Activated CD8-positive, alpha-beta memory T cell treated with anti-CD3 and anti-CD28 coated beads, Interleukin-2, amount 50 U/mL, for 24 hours (primary cell): Measurements from ENCODE around the gene SHOX.
"Not testable (repeated sequence)": the region's sequence is repeated elsewhere in the genome, so short reads cannot be mapped to it uniquely, and the experiment has no call there.

Experiments
- DNase-seq: peaks from one replicate; pipeline ENCODE4 v3.0.0-alpha.2; 2020; ENCODE audit errors: extremely low read depth

SHOX gene

DNA sequence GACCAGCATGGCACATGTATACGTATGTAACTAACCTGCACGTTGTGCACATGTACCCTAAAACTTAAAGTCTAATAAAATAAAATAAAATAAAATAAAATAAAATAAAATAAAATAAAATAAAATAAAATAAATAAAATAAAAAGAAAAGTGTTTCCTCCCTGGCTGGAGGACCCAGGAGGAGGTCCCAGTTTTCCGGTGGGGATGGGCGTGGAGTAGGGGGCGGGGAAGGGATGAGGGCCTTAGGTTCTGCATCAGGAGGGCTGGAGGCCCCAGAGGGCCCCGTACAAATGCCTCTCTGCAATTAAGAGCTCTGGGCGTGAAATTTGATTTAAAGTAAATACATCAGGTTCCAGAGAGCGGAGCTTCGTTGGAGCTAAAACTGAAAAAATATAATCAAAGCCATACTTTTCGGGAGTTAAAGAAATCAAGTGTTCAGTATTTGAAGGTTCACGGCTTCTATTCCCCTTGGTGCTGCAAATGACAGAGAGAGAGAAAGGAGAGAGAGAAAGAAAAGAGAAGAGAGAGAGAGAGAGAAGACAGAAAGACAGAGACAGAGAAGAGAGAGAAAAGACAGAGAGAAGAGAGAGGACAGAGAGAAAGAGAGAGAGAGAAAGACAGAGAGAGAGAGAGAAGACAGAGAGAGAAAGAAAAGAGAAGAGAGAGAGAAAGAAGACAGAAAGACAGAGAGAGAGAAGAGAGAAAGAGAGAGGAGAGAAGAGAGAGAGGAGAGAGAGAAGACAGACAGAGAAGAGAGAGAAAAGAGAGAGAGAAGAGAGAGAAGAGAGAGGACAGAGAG, 8.7 kb upstream of the SHOX start:
- no peak for DNase-seq

DNA sequence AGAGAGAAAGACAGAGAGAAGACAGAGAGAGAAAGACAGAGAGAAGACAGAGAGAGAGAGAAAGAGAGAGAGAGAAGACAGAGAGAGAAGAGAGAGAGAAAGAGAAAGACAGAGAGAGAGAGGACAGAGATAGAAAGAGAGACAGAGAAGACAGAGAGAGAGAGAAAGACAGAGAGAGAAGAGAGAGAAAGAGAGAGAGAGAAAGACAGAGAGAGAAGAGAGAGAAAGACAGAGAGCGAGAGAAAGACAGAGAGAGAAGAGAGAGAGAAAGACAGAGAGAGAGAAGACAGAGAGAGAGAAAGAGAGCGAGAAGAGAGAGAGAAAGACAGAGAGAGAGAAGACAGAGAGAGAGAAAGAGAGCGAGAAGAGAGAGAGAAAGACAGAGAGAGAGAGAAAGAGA, 7.8 kb upstream of the SHOX start:
- DNase-seq: not testable (repeated sequence)

DNA sequence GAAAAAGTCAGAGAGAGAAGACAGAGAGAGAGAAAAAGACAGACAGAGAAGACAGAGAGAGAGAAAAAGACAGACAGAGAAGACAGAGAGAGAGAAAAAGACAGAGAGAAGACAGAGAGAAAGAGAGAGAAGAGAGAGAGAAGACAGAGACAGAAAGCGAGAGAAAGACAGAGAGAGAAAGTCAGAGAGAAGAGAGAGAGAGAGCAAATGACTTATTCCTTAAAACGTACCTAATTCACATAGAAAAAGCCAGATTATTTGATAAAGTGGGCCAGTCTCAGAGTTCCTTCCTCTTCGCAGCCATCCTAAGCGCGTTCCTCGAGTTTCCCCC, 7.4 kb upstream of the SHOX start:
- no peak for DNase-seq

DNA sequence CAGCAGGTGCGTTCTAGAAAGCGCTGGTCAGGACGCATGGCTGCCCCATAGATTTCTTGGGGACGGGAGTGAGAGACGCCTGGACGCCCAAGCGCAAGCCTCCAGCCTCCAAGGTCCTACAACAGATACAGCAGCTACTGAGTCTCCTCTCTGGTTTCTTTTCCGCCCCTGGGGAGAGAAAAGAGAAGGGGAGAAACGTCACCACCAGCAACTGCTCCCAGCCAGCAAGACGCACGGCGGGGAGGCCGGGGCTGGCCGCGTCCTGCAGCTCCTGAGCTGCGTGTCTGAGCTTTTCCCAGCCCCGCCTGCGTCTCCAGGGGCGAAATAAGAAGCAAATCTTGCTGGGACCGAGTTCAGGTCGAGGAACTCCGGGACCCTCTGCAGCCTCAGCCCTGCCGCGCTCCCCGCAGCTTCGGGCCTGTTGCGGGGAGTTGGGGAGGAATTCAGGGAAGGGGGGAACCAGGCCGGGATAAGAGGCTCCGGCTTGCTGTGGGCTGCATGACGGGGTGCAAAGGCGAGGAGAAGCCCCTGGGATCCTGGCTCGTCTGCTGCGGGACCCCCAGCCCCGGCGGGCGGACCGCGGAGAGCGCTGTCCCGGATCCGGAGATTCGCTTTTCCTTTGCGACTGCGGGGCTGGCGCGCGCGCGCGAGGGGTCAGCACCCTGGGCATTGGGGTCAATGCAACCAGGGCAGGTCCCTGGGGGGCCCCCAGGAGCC, 6.8 kb upstream of the SHOX start:
- no peak for DNase-seq

DNA sequence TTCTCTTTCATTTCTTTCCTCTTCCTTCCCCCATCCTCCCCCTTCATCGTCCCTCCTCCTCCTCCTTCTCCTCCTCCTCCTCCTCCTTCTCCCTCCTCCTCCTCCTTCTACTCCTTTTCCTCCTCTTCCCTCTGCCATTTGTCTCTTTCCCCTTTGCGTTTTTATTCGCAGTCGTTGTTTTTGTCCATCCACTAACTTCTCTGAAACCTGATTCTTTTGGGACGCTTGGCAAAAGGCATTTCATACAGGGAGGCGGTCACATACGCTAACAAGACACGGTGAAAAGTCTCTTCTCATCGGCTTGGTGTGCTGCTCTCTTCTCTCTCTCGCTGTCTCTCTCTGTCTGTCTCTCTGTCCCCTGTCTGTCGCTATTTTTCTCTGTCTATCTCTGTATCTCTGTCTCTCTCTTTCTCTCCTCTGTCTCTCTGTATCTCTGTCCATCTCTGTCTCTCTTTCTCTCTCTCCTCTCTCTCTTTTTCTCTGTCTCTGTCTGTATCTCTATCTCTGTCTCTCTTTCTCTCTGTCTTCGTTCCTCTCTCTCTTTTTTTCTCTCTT, 5.4 kb upstream of the SHOX start:
- DNase-seq: no peak

DNA sequence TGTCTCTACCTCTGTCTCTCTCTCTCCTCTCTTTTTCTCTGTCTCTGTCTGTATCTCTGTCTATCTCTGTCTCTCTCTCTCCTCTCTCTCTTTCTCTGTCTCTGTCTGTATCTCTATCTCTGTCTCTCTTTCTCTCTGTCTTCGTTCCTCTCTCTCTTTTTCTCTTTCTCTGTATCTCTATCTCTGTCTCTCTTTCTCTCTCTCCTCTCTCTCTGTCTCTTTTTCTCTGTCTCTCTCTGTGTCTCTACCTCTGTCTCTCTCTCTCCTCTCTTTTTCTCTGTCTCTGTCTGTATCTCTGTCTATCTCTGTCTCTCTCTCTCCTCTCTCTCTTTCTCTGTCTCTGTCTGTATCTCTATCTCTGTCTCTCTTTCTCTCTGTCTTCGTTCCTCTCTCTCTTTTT, 4.5 kb upstream of the SHOX start:
- DNase-seq: not testable (repeated sequence)

DNA sequence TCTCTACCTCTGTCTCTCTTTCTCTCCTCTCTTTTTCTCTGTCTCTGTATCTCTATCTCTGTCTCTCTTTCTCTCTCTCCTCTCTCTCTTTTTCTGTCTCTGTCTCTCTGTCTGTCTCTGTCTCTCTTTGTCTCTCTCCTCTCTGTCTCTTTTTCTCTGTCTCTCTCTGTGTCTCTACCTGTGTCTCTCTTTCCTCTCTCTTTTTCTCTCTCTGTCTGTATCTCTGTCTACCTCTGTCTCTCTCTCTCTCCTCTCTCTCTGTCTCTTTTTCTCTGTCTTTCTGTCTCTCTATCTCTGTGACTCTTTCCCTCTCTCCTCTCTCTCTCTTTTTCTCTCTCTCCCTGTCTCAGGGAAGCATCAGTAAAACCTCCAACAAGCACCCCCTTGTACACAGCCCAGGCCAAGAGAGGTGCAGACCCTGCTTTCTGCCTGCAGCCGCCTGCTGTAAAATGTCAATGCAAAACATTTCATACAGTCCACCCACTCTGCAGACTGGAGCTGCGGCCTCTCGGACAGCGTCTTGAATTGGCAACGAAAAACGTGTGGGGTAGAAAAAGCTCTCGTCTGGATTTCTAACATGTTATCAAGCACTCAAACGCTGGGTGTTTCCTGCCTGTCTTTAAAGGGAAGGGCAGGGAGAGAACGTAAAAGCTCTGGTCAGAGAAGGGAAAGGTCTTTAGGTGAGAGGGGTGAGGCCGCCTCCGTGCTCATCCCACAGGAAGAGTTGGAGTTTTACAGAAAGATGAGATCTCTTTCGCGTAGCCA, 3.7 kb upstream of the SHOX start:
- no peak for DNase-seq

DNA sequence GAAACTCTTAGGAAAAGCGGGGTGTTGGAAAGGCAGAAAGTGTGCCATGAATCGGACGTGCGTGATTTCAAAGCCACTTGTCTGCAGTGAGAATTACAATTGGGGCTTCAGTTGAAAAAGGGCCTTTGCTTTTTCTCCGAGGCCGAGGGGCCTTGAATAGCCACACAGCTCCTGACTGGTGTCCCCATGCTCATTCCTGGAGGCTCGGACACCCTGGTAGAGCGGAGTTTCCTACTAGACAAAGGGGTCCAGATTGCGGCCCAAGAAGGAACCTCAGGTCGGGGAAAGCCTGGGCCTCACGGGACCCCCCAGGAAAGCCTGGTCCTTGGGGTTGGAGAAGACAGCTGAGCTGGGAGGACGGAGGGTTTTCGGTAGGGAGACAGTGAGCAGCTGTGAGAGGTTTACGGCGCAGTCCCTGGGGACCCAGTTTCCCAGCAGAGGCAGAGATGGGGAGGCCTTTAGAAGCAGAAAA, 3.0 kb upstream of the SHOX start:
- DNase-seq: no peak

DNA sequence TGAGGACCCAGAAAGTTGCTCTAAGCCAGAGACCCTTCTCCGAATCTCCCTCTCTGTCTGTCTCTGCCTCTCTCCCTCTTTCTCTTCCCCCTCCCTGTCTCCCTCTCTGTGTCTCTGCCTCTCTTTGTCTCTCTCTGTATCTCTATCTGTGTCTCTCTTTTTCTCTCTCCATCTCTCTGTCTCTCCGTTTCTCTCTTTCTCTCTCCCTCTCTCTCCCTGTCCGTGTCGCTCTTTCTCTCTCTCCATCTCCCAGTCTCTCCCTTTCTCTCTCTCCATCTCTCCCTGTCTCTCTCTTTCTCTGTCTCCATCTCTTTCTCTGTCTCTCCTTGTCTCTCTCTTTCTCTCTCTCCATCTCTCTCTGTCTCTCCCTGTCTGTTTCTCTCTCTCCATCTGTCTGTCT, 2.6 kb upstream of the SHOX start:
- DNase-seq: no peak

DNA sequence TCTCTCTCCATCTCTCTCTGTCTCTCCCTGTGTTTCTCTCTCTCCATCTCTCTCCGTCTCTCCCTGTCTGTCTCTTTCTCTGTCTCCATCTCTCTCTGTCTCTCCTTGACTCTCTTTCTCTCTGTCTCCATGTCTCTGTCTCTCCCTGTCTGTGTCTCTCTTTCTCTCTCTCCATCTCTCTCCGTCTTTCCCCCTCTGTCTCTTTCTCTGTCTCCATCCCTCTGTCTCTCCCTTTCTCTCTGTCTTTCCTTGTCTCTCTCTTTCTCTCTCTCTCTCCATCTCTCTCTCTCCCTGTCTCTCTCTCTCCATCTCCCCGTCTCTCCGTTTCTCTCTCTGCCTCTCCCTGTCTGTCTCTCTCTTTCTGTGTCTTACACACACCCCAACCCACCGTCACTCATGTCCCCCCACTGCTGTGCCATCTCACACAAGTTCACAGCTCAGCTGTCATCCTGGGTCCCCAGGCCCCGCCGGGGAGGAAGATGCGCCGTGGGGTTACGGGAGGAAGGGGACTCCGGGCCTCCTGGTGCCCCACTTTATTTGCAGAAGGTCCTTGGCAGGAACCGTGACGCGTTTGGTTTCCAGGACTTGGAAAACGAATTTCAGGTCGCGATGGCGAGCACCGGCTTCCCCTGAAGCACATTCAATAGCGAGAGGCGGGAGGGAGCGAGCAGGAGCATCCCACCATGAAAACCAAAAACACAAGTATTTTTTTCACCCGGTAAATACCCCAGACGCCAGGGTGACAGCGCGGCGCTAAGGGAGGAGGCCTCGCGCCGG, 1.2 kb upstream of the SHOX start:
- DNase-seq: no peak

DNA sequence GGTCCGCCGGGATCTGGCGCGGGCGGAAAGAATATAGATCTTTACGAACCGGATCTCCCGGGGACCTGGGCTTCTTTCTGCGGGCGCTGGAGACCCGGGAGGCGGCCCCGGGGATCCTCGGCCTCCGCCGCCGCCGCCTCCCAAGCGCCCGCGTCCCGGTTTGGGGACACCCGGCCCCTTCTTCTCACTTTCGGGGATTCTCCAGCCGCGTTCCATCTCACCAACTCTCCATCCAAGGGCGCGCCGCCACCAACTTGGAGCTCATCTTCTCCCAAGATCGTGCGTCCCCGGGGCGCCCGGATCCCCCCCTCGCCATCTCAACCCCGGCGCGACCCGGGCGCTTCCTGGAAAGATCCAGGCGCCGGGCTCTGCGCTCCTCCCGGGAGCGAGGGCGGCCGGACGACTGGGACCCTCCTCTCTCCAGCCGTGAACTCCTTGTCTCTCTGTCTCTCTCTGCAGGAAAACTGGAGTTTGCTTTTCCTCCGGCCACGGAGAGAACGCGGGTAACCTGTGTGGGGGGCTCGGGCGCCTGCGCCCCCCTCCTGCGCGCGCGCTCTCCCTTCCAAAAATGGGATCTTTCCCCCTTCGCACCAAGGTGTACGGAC, 482 bp upstream of the SHOX start:
- DNase-seq: no peak

DNA sequence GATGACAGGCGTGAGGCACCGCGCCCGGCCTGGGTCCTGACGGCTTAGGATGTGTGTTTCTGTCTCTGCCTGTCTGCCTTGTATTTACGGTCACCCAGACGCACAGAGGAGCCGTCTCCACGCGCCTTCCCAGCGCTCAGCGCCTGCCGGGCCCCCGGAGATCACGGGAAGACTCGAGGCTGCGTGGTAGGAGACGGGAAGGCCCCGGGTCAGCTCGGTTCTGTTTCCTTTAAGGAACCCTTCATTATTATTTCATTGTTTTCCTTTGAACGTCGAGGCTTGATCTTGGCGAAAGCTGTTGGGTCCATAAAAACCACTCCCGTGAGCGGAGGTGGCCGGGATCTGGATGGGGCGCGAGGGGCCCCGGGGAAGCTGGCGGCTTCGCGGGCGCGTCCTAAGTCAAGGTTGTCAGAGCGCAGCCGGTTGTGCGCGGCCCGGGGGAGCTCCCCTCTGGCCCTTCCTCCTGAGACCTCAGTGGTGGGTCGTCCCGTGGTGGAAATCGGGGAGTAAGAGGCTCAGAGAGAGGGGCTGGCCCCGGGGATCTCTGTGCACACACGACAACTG, 1.3 kb downstream of the SHOX start:
- DNase-seq: no peak

DNA sequence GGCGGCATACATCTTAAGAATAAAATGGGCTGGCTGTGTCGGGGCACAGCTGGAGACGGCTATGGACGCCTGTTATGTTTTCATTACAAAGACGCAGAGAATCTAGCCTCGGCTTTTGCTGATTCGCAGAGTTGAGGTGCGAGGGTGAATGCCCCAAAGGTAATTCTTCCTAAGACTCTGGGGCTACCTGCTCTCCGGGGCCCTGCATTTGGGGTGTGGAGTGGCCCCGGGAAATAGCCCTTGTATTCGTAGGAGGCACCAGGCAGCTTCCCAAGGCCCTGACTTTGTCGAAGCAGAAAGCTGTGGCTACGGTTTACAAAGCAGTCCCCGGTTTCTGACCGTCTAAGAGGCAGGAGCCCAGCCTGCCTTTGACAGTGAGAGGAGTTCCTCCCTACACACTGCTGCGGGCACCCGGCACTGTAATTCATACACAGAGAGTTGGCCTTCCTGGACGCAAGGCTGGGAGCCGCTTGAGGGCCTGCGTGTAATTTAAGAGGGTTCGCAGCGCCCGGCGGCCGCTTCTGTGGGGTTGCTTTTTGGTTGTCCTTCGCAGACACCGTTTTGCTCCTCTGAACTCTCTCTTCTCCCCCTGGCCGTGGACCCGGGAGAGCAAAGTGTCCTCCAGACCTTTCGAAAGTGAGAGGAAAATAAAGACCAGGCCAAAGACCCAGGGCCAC, 1.9 kb downstream of the SHOX start:
- no peak for DNase-seq

DNA sequence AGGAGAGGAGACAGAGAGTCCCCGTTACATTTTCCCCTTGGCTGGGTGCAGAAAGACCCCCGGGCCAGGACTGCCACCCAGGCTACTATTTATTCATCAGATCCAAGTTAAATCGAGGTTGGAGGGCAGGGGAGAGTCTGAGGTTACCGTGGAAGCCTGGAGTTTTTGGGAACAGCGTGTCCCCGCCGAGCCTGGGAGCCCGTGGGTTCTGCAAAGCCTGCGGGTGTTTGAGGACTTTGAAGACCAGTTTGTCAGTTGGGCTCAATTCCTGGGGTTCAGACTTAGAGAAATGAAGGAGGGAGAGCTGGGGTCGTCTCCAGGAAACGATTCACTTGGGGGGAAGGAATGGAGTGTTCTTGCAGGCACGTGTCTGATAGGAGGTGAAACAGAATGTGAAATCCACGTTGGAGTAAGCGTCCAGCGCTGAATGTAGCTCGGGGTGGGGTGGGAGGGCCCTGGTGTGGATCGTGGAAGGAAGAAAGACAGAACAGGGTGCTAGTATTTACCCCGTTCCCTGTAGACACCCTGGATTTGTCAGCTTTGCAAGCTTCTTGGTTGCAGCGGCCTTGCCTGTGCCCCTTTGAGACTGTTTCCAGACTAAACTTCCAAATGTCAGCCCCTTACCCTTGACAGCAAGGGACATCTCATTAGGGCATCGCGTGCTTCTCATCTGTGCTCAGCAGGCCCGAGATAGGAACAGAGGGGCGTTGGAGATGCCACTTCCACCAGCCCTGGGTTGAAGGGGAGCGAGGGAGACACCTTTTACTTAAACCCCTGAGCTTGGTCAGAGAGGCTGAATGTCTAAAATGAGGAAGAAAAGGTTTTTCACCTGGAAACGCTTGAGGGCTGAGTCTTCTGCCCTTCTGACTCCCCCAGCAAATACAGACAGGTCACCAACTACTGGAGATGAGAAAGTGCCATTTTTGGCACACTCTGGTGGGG, 2.7 kb downstream of the SHOX start:
- DNase-seq: no peak

DNA sequence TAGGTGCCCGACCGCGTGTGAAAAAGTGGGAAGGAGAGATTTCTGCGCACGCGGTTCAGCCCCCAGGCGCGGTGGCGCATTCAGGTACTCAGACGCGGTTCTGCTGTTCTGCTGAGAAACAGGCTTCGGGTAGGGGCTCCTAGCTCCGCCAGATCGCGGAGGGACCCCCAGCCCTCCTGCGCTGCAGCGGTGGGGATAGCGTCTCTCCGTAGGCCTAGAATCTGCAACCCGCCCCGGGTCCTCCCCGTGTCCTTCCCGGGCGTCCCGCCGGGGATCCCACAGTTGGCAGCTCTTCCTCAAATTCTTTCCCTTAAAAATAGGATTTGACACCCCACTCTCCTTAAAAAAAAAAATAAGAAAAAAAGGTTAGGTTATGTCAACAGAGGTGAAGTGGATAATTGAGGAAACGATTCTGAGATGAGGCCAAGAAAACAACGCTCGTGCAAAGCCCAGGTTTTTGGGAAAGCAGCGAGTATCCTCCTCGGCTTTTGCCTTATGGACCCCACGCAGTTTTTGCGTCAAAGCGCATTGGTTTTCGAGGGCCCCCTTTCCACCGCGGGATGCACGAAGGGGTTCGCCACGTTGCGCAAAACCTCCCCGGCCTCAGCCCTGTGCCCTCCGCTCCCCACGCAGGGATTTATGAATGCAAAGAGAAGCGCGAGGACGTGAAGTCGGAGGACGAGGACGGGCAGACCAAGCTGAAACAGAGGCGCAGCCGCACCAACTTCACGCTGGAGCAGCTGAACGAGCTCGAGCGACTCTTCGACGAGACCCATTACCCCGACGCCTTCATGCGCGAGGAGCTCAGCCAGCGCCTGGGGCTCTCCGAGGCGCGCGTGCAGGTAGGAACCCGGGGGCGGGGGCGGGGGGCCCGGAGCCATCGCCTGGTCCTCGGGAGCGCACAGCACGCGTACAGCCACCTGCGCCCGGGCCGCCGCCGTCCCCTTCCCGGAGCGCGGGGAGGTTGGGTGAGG, 3.7 kb downstream of the SHOX start:
- no peak for DNase-seq

DNA sequence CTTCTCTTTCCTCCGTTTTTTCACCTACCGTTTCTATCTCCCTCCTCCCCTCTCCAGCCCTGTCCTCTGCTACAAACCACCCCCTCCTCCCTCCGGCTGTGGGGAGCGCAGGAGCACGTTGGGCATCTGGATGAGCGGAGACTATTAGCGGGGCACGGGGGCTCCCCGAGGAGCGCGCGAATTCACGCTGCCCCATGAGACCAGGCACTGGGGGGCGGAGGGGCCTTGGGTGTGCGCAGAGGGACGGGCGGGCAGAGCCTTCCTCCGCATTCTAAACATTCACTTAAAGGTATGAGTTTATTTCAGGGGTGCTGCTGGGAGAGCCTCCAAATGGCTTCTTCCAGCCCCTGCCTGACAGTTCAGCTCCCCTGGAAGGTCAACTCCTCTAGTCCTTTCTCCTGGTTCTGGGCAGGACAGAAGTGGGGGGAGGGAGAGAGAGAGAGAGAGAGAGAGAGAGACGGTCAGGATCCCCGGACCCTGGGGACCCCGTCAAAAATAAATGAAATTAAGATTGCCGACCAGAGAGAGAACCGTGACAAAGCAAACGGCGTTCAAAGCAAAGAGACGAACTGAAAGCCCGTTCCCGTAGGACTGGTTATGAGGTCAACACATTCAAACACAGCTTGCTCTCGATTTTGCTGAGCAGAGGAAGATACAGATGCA, 5.0 kb downstream of the SHOX start:
- no peak for DNase-seq

DNA sequence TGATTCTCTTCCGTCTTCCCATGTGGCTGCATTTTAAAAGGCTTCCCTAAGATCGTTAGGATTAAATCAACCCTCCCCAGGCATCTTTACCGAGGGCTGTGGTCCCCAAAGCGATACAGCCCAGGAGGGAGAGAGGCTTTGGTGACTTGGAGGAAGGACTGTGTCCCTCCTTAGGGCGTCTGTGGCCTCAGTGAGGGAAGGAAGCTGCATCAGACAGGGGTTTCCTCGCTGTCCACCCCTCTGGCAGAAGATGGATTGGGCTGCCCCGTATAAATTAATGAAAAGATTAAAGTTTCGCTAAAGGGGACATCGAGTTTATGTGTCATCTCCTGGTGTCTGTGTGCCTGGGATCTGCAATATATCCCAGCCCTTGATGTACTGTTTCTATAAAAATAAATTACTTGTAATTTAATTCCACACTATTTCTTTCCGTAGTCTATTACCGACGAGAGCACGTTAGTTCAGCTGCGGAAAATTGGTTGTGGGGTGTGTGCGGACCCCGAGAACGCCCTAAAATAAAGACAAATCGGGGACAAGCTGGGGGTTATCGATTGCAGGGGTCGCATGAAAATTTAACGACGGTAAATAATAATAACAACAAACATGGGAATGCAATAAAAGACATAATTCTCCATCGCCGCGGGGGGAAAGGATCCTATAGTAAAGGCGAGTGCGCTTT, 6.5 kb downstream of the SHOX start:
- no peak for DNase-seq
